ENCODE measurements around the gene LRP10.
"Not testable (repeated sequence)": the region's sequence is repeated elsewhere in the genome, so short reads cannot be mapped to it uniquely, and the experiment has no call there.

LRP10 gene, protein sequence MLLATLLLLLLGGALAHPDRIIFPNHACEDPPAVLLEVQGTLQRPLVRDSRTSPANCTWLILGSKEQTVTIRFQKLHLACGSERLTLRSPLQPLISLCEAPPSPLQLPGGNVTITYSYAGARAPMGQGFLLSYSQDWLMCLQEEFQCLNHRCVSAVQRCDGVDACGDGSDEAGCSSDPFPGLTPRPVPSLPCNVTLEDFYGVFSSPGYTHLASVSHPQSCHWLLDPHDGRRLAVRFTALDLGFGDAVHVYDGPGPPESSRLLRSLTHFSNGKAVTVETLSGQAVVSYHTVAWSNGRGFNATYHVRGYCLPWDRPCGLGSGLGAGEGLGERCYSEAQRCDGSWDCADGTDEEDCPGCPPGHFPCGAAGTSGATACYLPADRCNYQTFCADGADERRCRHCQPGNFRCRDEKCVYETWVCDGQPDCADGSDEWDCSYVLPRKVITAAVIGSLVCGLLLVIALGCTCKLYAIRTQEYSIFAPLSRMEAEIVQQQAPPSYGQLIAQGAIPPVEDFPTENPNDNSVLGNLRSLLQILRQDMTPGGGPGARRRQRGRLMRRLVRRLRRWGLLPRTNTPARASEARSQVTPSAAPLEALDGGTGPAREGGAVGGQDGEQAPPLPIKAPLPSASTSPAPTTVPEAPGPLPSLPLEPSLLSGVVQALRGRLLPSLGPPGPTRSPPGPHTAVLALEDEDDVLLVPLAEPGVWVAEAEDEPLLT
- total RNA-seq: 104 to 256 (median 194) reads per million in 17 experiments

DNA sequence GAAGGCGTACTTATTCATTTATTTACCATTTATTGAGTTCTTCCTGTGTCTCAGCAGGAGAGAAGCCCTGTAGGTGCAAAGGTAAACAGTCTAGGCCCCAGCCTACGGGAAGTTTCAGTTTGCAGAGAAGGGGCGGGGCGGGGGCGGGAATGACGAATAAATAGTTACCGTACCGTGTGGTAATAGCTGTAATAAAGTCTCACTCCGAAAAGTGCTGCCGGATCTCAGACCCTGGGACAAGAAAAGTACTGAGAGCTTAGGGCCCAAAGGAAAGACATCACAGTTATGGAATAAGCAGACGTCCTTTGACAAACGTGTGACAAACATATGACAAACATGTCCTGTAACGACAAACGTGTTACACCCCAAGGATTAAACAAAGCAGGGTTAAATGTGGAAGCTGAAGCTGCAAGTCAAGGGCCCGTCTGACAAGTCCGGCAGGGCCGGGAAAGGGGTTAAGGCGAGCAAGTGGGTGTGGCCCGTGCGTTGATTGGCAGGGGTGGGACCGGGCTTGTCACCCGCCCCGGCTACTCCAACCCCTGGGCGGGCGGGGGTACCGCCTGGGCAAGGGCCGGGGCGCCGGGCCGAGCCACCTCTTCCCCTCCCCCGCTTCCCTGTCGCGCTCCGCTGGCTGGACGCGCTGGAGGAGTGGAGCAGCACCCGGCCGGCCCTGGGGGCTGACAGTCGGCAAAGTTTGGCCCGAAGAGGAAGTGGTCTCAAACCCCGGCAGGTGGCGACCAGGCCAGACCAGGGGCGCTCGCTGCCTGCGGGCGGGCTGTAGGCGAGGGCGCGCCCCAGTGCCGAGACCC lies at the start of gene LRP10:
Gene LRP10 (plus strand): TSS at position 517 of the 809 bp plus-strand sequence. CDS start 564 bp downstream, outside the sequence.
- peak; percentile 88 to 95 (median 94) for DNase-seq

DNA sequence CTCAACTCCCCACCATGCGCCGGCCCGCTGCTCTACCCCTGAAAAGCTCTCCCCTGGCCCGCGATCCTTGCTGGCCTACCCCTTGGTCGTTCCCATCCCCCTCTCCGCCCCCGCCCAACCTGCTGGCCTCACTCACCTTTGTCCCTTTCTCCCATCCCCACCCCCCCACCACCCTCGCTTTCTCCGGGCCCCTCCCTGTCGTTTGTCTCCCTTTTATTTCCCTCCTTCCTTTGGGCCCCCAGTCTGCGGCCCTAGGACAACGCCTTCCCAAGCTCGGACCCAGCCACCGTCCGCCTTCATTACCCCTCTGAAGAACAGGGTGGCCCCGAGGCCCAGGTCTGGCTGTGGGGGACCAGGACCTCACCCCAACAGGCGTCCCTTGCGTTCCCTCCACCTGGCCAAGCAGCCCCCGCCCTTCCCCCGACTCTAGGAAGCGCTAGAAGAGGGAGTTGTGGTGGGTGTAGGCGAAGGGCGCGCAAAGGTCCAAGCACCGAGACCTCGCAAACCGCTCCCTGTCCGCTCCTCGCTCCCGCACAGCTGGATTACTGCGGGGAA lies 49.4 kb upstream of the LRP10 start:
- DNase-seq: no peak

DNA sequence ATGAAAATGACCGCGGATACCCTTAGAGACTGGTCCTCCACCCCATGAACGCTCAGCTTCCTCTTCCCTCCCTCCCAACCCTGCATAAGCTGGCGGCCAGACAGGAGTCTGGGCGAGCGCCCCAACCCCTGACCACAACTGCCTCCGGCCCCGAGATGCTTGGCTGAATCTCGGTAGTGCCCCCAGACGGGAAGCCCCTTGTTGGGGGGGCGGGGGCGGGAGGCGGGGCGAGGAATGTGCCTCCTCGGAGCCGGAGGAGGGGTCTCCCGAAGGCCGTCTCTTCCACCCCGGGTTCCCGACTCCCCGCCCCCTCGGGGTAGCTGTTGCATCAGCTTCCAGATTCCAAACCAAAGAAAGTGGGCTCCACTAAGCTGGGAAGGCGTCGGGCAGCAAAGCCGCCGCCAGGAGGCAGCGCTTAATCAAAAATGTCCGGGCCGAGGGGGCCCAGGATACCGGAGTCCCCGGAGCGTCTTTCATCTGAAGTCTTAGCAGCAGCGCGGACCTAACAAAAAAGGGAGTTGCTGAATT lies 48.9 kb upstream of the LRP10 start:
- peak; percentile 78 to 90 (median 84) for DNase-seq

DNA sequence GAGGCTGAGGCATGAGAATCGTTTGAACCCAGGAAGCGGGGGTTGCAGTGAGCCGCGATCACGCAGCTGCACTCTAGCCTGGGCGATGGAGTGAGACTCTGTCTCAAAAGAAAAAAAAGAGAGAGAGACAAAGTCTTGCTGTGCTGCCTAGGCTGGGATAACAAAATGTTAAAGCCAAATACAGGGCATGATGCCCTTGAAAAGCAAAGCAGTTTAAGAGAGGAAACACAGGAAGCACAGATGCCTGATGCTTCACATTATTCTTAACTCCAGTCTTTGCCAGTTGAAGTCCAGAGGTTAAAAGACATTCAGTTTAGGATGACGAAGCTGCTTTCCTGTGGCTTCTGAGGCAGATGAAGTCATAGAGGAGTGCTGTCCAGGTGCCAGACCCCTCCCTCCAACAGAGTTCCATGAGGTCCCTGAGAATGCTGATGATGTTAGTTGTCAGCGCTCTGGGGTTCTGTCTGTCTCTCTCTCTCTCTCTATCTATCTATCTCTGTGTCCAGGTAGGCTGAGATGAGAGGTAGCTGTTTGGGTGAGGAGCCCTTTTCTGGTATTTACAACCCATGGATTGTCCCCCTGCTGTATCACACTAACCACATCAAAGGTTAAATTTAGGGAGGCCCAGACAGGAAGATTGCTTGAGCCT lies 46.7 kb upstream of the LRP10 start:
- no peak for DNase-seq

DNA sequence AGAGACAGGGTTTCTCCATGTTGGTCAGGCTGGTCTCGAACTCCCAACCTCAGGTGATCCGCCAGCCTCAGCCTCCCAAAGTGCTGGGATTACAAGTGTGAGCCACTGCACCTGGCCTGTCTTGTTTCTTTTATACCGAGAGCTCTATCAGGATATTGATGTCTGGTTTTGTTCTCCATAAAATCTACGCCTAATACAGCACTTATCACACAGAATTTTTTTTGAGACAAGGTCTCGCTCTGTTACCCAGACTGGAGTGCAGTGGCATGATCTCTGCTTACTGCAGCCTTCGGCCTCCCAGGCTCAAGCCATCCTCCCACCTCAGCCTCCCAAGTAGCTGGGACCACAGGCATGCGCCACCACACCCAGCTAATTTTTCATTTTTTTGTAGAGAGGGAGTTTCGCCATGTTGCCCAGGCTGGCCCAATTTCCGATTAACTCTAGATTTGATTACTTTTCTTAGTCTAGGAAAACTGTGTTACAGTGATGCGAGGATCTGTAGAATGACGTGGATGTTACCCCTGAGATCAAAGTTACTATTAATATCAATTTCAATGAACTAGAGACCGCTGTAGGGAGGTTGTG lies 42.4 kb upstream of the LRP10 start:
- DNase-seq: not testable (repeated sequence)

DNA sequence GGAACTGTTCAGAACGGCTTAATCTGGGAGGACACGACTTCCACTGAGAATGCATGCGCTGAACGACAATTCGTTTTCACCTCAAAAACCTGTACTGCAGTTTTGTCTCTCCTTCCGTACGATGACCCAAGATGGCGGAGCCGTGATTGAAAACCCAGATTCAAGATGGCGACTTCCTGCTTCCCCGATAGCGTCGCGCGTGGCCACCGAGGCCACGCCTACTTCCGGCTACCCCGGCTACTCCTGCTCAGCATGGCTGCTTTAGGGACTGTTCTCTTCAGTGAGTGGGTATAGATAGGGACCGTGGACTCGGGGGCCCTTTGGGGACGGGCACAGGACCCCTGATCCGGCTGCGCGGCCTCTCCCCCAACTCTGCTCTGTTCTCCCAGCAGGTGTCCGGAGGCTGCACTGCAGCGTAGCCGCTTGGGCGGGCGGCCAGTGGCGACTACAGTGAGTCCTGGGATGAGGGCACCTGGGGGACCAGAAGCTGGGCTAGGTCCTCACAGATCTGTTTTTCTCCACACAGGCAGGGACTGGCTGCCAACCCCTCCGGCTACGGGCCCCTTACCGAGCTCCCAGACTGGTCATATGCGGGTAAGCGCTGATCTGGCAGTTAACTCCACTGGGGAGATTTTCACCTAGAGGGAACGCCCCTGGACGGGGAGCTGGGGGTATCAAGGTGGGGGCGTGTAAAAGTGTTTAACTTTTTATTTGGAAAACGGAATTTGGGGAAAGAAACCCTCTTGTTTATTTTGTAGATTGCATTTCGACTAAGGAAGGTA lies 41.7 kb upstream of the LRP10 start, which contains the start of gene MRPL52:
Gene MRPL52 (plus strand): TSS at position 227 of the 782 bp plus-strand sequence. CDS start 26 bp downstream, at position 253.
- peak; percentile 92 to 97 (median 95) for DNase-seq

DNA sequence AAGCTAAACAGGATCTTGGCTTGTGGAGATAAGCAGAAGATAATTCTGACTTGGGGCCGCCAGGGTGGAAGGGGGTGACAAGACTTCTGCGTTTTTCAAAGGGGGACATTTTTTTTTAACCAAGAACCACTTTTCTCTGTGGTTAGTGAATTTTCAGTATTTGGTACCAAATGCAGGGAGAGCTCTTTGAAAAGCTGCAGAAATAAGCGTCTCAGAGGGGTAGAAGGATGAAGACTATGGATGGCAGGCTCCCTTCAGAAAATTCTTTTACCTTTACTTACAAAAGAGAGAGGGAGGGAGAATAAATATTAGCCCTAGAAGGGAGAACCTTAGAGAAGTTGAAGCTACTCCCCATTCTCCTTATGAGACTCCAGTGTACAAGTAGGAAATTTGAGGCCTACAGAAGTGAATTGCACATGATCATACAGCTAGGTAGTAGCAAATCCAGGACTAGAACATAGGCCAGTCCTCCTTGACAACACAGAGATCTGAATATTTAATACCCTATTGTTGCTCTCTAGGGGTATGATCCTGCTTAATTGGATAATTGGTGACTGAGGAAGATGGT lies 41.0 kb upstream of the LRP10 start:
- DNase-seq: no peak

DNA sequence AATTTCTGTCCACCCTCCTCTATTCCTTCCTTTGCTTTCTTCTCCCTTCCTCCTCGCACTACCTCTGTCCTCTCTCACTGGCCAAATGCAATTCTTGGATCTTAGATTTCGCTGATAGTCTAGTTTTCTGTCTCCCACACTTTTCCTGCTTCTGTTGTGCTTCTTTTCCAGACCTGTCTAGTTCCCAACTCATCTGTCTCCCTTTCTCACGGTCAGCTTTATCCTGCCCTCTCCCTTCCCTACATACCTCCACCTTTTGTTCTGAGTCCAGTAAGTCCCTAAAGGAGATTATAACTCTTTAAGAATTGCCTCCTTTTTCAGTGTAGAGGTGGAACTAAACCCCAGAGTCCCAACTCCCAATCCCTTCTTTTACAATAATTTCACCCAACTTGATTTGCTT lies 36.0 kb upstream of the LRP10 start:
- DNase-seq: no peak

DNA sequence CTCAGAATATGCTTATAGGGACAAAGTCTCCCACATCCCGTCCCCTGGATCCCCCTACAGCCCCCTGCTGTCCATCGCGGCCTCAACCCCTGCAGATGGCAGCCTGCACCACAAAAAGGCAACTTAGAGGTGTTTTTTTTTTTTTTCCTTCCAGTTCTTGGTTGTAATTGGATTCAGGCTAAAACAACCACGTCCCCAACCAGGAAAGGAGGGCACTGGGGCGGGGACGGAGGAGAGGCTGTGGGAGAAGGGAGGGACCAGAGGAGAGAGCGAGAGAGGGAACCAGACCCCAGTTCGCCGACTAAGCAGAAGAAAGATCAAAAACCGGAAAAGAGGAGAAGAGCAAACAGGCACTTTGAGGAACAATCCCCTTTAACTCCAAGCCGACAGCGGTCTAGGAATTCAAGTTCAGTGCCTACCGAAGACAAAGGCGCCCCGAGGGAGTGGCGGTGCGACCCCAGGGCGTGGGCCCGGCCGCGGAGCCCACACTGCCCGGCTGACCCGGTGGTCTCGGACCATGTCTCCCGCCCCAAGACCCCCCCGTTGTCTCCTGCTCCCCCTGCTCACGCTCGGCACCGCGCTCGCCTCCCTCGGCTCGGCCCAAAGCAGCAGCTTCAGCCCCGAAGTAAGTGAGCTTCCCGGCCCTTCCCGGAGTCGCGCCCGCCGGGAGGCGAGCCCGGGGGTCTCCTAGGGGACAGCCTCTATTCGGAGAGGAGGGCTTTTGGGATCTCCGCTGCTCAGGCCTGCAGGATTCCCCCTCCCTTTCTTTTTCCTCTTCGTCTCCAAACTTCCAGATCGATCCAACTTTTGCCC lies 35.0 kb upstream of the LRP10 start, which contains the start of gene MMP14:
Gene MMP14 (plus strand): TSS at position 285 of the 813 bp plus-strand sequence. CDS start 233 bp downstream, at position 518.
- peak; percentile 56 to 87 (median 73) for DNase-seq

DNA sequence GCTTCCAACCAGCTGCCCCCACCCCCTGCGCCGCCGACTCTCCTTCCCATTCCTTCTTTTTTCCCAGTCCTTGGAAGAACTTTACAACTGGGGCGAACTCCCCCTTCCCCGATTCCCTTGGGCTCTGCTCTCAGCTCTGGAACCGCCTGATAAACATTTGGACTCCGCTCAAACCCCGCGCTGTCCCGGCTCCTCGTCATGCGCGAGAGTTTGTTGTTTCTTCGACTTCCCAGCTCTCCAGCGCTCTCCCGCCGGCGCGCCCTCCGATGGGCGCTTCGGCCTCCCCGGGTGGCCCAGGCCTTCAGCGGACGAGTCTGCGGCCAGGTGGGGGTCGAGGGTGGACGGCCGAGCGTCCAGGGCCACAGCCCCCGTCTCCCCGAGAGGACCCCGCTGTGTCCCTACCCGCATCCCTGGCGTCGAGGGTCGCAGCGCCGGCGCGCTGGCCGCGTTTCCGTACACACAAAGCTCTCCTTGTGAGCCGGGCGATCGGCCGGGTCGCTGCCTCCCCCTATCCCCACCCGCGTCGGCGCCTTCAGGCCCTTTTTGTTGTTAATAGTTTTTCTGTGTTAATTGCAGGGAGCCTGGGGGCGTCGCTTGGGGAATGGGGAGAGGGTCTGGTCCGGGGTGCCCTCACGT lies 34.3 kb upstream of the LRP10 start:
- DNase-seq: peak; percentile 65 to 81 (median 73)

DNA sequence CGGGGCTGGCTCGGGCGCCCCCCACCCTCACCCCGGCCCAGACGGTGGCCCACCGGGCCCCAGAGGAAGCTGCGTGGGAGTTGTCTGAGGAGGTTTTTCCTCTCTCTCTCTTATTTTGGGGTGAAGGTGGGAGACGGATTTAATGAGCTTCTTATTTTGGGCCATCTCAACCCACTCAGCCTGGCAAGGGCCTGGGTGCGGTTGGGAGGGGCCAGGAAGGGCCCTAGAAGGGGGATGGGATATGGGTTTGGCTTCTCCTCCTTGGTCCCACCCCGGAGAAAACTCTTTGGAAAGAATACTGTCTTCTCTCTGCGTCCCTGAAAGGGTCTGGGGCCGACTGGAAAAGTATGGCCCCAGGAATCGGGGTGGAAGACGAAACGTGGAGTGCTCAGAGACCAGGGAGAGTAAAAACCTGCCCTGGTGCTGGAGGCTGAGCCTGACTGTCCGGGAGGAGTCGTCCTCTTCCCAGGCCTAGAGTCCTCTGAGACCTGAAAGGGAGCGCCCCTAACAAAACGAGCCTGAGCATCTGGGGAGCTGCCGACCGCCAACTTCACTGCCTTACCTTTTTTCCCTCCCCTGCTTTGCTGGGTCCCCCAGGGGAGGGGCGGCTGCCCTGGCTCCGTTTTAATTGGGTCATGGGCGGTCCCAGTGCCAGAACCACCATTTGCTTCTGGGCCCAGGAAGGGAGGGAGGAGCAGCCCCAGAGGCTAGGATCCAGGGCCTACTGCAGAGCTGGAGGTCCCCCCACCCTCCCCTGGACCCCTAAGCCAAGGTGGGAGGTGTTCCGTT lies 33.6 kb upstream of the LRP10 start:
- DNase-seq: peak in 3 of 4 experiments; percentile 17 to 36 (median 28)

DNA sequence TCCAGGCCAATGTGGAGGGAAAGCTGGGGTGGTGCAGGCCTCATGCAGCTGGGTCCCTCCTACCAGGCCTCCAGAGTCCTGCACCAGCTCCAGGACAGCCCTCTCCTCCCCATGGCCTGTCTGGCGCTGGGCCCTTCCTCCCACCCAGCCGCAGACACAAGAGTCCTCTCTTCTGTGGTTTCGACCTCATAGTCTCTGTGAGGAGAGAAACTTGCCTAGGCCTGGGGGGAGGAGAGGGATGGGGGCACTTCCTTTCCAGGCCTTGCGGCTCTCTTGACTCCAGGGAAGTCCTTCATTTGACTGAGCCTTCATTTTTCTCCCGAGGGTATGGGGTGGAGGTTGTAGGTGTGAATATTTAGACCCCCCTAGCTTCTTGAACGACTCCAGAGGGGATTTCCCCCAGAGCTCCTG lies 32.9 kb upstream of the LRP10 start:
- peak; percentile 33 to 72 (median 65) for DNase-seq

DNA sequence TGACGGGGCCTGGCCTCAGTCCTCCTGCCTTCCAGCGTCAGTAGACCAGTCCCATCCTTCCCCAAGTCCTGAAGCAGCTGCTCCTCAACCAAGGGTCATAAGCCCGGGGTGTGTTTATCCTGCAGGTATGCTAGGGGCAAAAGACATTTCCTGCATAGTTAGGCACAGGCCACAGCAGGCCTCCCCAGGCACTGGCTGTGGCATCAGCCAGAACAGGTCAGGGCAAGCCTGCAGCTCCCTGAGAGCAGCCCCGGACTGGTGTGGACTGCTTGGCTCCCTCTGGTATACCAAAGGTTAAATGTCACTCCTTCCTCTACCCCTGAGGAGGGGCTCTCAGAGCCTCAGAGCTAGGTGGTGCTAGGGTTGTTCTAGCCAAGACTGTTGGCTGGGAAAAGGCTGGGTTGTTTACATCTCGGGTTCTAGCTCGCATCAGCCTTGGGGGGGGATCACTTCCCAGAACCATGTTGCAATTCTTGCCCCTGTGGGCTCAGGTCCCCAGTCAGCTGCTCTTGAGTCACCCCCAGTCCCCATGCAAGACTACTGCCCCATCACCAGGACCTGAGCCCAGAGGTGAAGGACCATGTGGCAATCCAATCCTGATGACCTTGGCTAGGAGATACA lies 32.3 kb upstream of the LRP10 start:
- peak in 1 of 4 experiments; percentile 27 for DNase-seq

DNA sequence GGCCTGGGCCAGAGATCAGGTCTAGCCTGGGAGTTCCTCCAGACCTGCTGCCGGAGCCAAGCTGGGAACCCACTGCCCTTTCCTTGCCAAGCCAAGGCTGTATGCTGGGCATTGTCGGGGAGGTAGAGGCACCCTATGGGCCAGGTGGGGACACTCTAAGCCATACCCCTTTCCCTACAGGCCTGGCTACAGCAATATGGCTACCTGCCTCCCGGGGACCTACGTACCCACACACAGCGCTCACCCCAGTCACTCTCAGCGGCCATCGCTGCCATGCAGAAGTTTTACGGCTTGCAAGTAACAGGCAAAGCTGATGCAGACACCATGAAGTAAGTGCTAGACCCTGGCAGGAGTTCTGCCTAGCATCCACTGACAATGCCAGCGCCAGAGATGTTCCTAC lies 30.2 kb upstream of the LRP10 start:
- no peak for DNase-seq

DNA sequence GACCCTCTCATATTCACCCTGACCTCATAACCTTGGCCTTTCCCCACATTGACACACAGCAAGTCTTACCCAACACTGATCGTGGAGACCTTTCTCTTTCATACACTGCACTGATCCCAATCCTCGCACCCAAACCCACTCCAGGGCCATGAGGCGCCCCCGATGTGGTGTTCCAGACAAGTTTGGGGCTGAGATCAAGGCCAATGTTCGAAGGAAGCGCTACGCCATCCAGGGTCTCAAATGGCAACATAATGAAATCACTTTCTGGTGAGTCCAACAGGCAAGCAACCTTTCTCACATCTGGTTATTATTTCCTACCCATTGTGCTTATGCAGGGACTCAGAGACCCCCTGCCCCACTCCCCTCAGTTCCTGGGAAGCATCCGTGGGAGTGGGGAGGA lies 29.8 kb upstream of the LRP10 start:
- no peak for DNase-seq

DNA sequence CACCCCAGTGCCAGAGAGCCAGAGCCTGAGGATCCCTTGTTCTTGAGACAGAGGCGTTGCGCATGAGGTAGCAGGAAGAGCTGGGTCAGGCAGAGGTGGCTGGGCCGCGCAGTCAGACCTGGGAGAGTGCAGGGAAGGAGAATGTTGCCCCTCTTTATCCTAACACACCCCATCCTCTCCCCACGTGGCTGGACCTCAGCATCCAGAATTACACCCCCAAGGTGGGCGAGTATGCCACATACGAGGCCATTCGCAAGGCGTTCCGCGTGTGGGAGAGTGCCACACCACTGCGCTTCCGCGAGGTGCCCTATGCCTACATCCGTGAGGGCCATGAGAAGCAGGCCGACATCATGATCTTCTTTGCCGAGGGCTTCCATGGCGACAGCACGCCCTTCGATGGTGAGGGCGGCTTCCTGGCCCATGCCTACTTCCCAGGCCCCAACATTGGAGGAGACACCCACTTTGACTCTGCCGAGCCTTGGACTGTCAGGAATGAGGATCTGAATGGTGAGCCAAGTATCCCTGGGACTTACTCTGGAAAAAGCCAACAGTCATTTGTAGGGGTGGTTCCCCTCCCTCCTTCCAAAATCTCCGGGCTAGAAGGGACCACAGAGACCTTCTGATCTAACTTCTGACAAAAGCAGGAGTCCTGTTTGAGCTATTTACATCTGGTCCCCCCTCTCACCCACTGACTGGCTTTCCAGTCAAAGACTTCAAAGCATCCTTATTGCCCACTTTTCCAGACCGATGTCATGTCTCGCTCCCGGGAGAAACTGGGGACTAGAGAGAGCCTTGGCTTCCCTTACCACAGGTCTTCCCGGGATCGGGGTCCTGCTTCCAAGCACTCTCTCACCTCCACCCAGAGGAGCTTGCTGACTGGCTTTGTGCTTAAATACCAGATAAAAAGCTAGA lies 29.1 kb upstream of the LRP10 start:
- no peak for DNase-seq
